HCT116 (cell line): Measurements from ENCODE around the gene SGMS1. TPM values are rescaled to one million over a fixed set of nuclear protein-coding genes. Genes with fewer than 3 reads are reported as not detected.

ENCODE experiments used
- ATAC-seq: fragments of 200-7000 bp; cut with Tn5 transposase; 2 replicates; pipeline ENCODE4 v1.9.1; 2020; ENCODE audit warnings: mild to moderate bottlenecking, moderate library complexity
- BruUV-seq: library from RNA; stranded (reverse); fragments of 400-500 nt; replicated peaks from 2 replicates; lab custom pipeline; 2021; lab: Mats Ljungman, UMichigan
- CTCF ChIA-PET: fragments of 300-600 bp; sonication (Branson Sonifier 250); formaldehyde crosslinking; loops from one replicate; lab custom pipeline; 2021; ENCODE audit warnings: antibody characterized with exemption; lab: Charles Lee
- POLR2A ChIA-PET: fragments of 300-600, 350-600 bp; sonication (Branson Sonifier 250); formaldehyde crosslinking; loops from one replicate; lab custom pipeline; 2021; ENCODE audit warnings: antibody characterized with exemption; lab: Charles Lee
- RAD21 ChIA-PET, 2 experiments: fragments of 300-600 bp; sonication (Branson Sonifier 250); formaldehyde crosslinking; loops; one replicate each; lab custom pipeline; 2023; ENCODE audit warnings: low total read pairs in 2 of 2; ENCODE audit not compliant: uncharacterized antibody in 2 of 2, unreplicated experiment in 2 of 2, low non-redundant PET in 1 of 2; lab: Charles Lee
- DNase-seq: peaks from one replicate; pipeline ENCODE4 v3.0.0-alpha.2; 2010; ENCODE audit warnings: low read depth, low spot score
- H2AFZ ChIP-seq: fragments of 200-600 bp; shearing (Covaris generic), sonication (generic); 2 replicates; pipeline ENCODE4 v1.6.1; 2017; ENCODE audit warnings: low read depth, mixed run types, mixed read lengths, antibody characterized with exemption, low read length; ENCODE audit not compliant: poor library complexity, severe bottlenecking
- H3K27ac ChIP-seq: 2 replicates; pipeline ENCODE4 v1.5.1; 2012; ENCODE audit warnings: low read depth, low read length
- H3K27me3 ChIP-seq: fragments of 200-600 bp; sonication (generic); 2 replicates; pipeline ENCODE4 v1.6.1; 2016; ENCODE audit warnings: mixed run types, low read length, mixed read lengths; ENCODE audit not compliant: insufficient read depth
- H3K36me3 ChIP-seq, 2 experiments: fragments of 200-500 bp in 1 of 2; fragments of 200-600 bp in 1 of 2; sonication (Bioruptor generic) in 1 of 2; sonication (generic) in 1 of 2; 2 replicates each; pipeline versions ENCODE4 v1.5.1 to v1.6.1; 2014 to 2016; ENCODE audit warnings: low read length in 2 of 2, inconsistent platforms in 1 of 2, mixed read lengths in 1 of 2, mixed run types in 1 of 2; ENCODE audit not compliant: insufficient read depth in 2 of 2, control insufficient read depth in 1 of 2
- H3K4me1 ChIP-seq, 2 experiments: fragments of 200-600 bp in 1 of 2; sonication (generic) in 1 of 2; 2 replicates each; pipeline versions ENCODE4 v1.5.1 to v1.6.1; 2012 to 2017; ENCODE audit warnings: low read length in 2 of 2, inconsistent platforms in 1 of 2, mild to moderate bottlenecking in 1 of 2, mixed read lengths in 1 of 2, mixed run types in 1 of 2, moderate library complexity in 1 of 2; ENCODE audit not compliant: insufficient read depth in 2 of 2, control insufficient read depth in 1 of 2
- H3K4me2 ChIP-seq: fragments of 200-600 bp; sonication (generic); 2 replicates; pipeline ENCODE4 v1.6.1; 2017; ENCODE audit warnings: mixed run types, low read length, mixed read lengths
- H3K4me3 ChIP-seq, 2 experiments: fragments of 200-600 bp in 1 of 2; sonication (generic) in 1 of 2; replicated peaks in 1 of 2; 2 replicates each; pipeline ENCODE4 v1.5.1; 2011 to 2016; ENCODE audit warnings: low read length in 2 of 2, control low read depth in 1 of 2, low read depth in 1 of 2, mild to moderate bottlenecking in 1 of 2, mixed read lengths in 1 of 2, mixed run types in 1 of 2
- H3K79me2 ChIP-seq: fragments of 200-600 bp; sonication (generic); 2 replicates; pipeline ENCODE4 v1.6.1; 2017; ENCODE audit warnings: mild to moderate bottlenecking, mixed run types, low read length, moderate library complexity, mixed read lengths; ENCODE audit not compliant: insufficient read depth
- H3K9ac ChIP-seq: fragments of 200-600 bp; sonication (generic); 2 replicates; pipeline ENCODE4 v1.6.1; 2016; ENCODE audit warnings: low read length, mixed read lengths
- H3K9me2 ChIP-seq: fragments of 200-600 bp; sonication (generic), shearing (Covaris generic); 2 replicates; pipeline ENCODE4 v1.6.1; 2017; ENCODE audit warnings: mixed run types, mild to moderate bottlenecking, moderate library complexity; ENCODE audit not compliant: insufficient read depth
- H3K9me3 ChIP-seq, 2 experiments: fragments of 200-500 bp in 1 of 2; fragments of 200-600 bp in 1 of 2; sonication (Bioruptor generic) in 1 of 2; sonication (generic) in 1 of 2; 2 replicates each; pipeline ENCODE4 v1.6.1; 2014 to 2017; ENCODE audit warnings: low read length in 2 of 2, mixed read lengths in 2 of 2, inconsistent platforms in 1 of 2, low read depth in 1 of 2, mild to moderate bottlenecking in 1 of 2, mixed run types in 1 of 2, moderate library complexity in 1 of 2; ENCODE audit not compliant: control insufficient read depth in 1 of 2, insufficient read depth in 1 of 2
- H4K20me1 ChIP-seq: fragments of 200-600 bp; sonication (generic), shearing (Covaris generic); 2 replicates; pipeline ENCODE4 v1.6.1; 2017; ENCODE audit warnings: mixed run types, mild to moderate bottlenecking, moderate library complexity; ENCODE audit not compliant: insufficient read depth
- CBX3 ChIP-seq: IDR thresholded peaks from 2 replicates; pipeline ENCODE4 v1.6.1; 2012; ENCODE audit warnings: low read depth
- ELF1 ChIP-seq: IDR thresholded peaks from 2 replicates; pipeline ENCODE4 v1.6.1; 2012; ENCODE audit warnings: low read depth, borderline replicate concordance
- FOSL1 ChIP-seq: IDR thresholded peaks from 2 replicates; pipeline ENCODE4 v1.6.1; 2012; ENCODE audit warnings: low read depth
- JUND ChIP-seq: IDR thresholded peaks from 2 replicates; pipeline ENCODE4 v1.6.1; 2012
- POLR2A ChIP-seq: IDR thresholded peaks from 2 replicates; pipeline ENCODE4 v1.7.0; 2011; ENCODE audit warnings: borderline replicate concordance; ENCODE audit not compliant: insufficient read depth, insufficient read length; ENCODE audit errors: extremely low read depth
- SIN3A ChIP-seq: IDR thresholded peaks from 2 replicates; pipeline ENCODE4 v1.6.1; 2012; ENCODE audit warnings: low read depth
- SRF ChIP-seq: IDR thresholded peaks from 2 replicates; pipeline ENCODE4 v1.6.1; 2012; ENCODE audit warnings: low read depth
- YY1 ChIP-seq: IDR thresholded peaks from 2 replicates; pipeline ENCODE4 v1.6.1; 2011; ENCODE audit warnings: low read length, low read depth, moderate library complexity, mild to moderate bottlenecking; ENCODE audit not compliant: insufficient replicate concordance; ENCODE audit errors: extremely low read depth
- ZFX ChIP-seq: fragments of 450-650 bp; IDR thresholded peaks from 2 replicates; pipeline ENCODE4 v1.6.1; 2017
- ZNF274 ChIP-seq: fragments of 200-500 bp; sonication (Bioruptor generic); IDR thresholded peaks from 2 replicates; pipeline ENCODE4 v1.6.1; 2014; ENCODE audit warnings: mild to moderate bottlenecking, low read depth, low read length, inconsistent platforms
- intact Hi-C: fragments of 100-400 bp; cut with micrococcal nuclease; formaldehyde crosslinking; loops from 2 replicates; pipeline ENCODE4 v1.10.0; 2022
- total RNA-seq: library from RNA; stranded (reverse); gene quantifications from one replicate; pipeline ENCODE4 v1.2.1, GENCODE V29; 2021; ENCODE audit not compliant: unreplicated experiment
- TF ChIP-seq, protein P1 (sequence below): IDR thresholded peaks from 2 replicates; pipeline ENCODE4 v1.6.1; 2012
- TF ChIP-seq, protein P2 (sequence below), 3 experiments: fragments of 200-600 bp in 1 of 3; sonication (generic) in 1 of 3; IDR thresholded peaks in 2 of 3; conservative IDR thresholded peaks in 1 of 3; 2 replicates each; pipeline ENCODE4 v1.5.1; 2012 to 2017; ENCODE audit warnings: low read depth in 2 of 3, low read length in 2 of 3, antibody characterized with exemption in 1 of 3, borderline replicate concordance in 1 of 3, control low read depth in 1 of 3, mild to moderate bottlenecking in 1 of 3, mixed read lengths in 1 of 3, mixed run types in 1 of 3, moderate library complexity in 1 of 3; ENCODE audit not compliant: insufficient read depth in 1 of 3
- TF ChIP-seq, protein P3 (sequence below): IDR thresholded peaks from 2 replicates; pipeline ENCODE4 v1.6.1; 2012
- TF ChIP-seq, protein P4 (sequence below): IDR thresholded peaks from 2 replicates; pipeline ENCODE4 v1.6.1; 2011; ENCODE audit warnings: mild to moderate bottlenecking, low read length, moderate library complexity; ENCODE audit not compliant: insufficient replicate concordance; ENCODE audit errors: extremely low read depth

SGMS1 gene
- total RNA-seq, 1 experiment from 2014 or later: 29.1 TPM

DNA sequence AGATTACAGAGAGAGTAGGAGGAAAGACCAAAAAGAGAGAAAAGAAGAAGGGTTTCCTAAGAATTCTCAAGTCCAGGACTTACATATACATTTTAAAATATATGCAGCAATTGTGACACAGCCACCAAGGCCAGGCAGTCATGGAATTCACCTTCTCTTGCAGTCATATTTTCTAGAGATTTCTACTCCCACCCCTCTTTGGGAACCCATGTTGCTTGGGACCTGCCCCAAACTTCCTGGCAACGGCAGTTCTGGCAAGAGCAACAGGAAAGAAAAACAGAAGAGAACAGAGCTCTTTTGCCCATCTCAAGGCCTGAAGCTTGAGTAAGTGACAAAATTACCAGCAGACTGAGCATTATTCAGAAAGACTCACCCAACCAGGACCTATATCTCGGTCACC lies 244.1 kb downstream of the SGMS1 start:
- CTCF ChIA-PET: interaction anchor here (1.8 kb wide), 1 partner anchor 12 kb away, joined by 5 read pairs; no protein-coding TSS in a partner anchor
- peaks cover 19% of the 10 kb centered on the region for H3K79me2 ChIP-seq
- H3K9me3 ChIP-seq: no peaks in the 10 kb centered on the region
- DNase-seq (no peak), ATAC-seq (no peak)
- no peaks in the 10 kb centered on the region for H3K9me2 ChIP-seq
- POLR2A ChIA-PET: no interaction called here
- no peak overlapping the region for H3K4me2 ChIP-seq
- no peaks in the 10 kb centered on the region for H4K20me1 ChIP-seq
- H2AFZ ChIP-seq: no peak overlapping the region
- H3K4me1 ChIP-seq: peaks cover 3 to 7% of the 10 kb centered on the region in 2 experiments; a peak in 2 of 4 replicates
- no peak overlapping the region for H3K27ac ChIP-seq
- H3K27me3 ChIP-seq: no peaks in the 10 kb centered on the region
- TF ChIP-seq ELF1 (no peak), SIN3A (no peak), JUND (no peak), POLR2A (no peak), CBX3 (no peak), ZNF274 (no peak), YY1 (no peak), ZFX (no peak), SRF (no peak), FOSL1 (no peak)
- TF ChIP-seq, protein P1, sequence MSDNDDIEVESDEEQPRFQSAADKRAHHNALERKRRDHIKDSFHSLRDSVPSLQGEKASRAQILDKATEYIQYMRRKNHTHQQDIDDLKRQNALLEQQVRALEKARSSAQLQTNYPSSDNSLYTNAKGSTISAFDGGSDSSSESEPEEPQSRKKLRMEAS: no peak
- TF ChIP-seq, protein P2, sequence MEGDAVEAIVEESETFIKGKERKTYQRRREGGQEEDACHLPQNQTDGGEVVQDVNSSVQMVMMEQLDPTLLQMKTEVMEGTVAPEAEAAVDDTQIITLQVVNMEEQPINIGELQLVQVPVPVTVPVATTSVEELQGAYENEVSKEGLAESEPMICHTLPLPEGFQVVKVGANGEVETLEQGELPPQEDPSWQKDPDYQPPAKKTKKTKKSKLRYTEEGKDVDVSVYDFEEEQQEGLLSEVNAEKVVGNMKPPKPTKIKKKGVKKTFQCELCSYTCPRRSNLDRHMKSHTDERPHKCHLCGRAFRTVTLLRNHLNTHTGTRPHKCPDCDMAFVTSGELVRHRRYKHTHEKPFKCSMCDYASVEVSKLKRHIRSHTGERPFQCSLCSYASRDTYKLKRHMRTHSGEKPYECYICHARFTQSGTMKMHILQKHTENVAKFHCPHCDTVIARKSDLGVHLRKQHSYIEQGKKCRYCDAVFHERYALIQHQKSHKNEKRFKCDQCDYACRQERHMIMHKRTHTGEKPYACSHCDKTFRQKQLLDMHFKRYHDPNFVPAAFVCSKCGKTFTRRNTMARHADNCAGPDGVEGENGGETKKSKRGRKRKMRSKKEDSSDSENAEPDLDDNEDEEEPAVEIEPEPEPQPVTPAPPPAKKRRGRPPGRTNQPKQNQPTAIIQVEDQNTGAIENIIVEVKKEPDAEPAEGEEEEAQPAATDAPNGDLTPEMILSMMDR (IDR thresholded peaks at IDR 0.05 in 2 of 3, conservative IDR thresholded peaks at IDR 0.05 in 1 of 3; ENCODE audit: borderline replicate concordance in 1 of 3, insufficient read depth in 1 of 3, low read depth in 2 of 3, low read length in 2 of 3): no peak
- TF ChIP-seq, protein P3, sequence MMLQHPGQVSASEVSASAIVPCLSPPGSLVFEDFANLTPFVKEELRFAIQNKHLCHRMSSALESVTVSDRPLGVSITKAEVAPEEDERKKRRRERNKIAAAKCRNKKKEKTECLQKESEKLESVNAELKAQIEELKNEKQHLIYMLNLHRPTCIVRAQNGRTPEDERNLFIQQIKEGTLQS: no peak
- TF ChIP-seq, protein P4, sequence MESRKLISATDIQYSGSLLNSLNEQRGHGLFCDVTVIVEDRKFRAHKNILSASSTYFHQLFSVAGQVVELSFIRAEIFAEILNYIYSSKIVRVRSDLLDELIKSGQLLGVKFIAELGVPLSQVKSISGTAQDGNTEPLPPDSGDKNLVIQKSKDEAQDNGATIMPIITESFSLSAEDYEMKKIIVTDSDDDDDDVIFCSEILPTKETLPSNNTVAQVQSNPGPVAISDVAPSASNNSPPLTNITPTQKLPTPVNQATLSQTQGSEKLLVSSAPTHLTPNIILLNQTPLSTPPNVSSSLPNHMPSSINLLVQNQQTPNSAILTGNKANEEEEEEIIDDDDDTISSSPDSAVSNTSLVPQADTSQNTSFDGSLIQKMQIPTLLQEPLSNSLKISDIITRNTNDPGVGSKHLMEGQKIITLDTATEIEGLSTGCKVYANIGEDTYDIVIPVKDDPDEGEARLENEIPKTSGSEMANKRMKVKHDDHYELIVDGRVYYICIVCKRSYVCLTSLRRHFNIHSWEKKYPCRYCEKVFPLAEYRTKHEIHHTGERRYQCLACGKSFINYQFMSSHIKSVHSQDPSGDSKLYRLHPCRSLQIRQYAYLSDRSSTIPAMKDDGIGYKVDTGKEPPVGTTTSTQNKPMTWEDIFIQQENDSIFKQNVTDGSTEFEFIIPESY: no peak
- intact Hi-C loops: no loop called here
- RAD21 ChIA-PET: no interaction called here
- H3K4me3 ChIP-seq: no peak overlapping the region
- H3K9ac ChIP-seq: no peak overlapping the region
- no TSS peak for BruUV-seq
- H3K36me3 ChIP-seq: no peaks in the 10 kb centered on the region
